Endothelial cell of umbilical vein (primary cell): ENCODE results near the gene ESRRB.

Experiments used
- CTCF ChIP-seq, 2 donors: IDR thresholded peaks; 1 replicate in 1 of 2; 2 replicates in 1 of 2; pipeline ENCODE4 v1.5.1; 2011; ENCODE audit warnings: low read length in 2 of 2, mild to moderate bottlenecking in 2 of 2, moderate library complexity in 2 of 2, control low read depth in 1 of 2, inconsistent platforms in 1 of 2, low read depth in 1 of 2; ENCODE audit not compliant: insufficient read depth in 1 of 2; ENCODE audit errors: extremely low read depth in 1 of 2
- EZH2 ChIP-seq: IDR thresholded peaks from 2 replicates; pipeline ENCODE4 v1.6.1; 2012; ENCODE audit warnings: borderline replicate concordance, low read depth, mild to moderate bottlenecking, moderate library complexity, low read length, inconsistent platforms; ENCODE audit not compliant: severe bottlenecking
- POLR2A ChIP-seq: IDR thresholded peaks from 2 replicates; pipeline ENCODE4 v1.6.1; 2012; ENCODE audit warnings: low read depth, mild to moderate bottlenecking, control low read depth, low read length
- POLR2AphosphoS5 ChIP-seq: IDR thresholded peaks from 2 replicates; pipeline ENCODE4 v1.6.1; 2012; ENCODE audit warnings: low read depth, mild to moderate bottlenecking, control low read depth, low read length, moderate library complexity; ENCODE audit not compliant: insufficient read depth

DNA sequence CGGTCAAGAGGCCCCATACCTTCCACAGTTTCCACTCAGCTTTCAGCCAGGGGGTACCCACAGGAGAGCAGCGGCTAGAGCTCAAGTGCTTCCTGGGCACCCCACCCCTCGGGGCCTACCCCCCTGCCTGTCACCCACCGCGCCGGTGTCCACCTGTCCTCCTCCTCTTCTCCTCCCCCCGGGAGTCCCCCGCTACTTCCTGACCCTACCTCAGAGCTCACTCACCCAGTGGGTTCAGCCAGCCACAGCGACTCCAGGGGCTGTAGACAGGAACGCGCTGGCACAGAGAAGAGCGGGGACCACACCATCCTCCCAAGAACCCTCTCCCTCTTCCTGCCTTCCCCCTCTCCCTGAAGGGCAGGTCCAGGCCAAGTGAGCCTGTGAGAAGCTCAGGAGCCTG lies 123.0 kb downstream of the ESRRB start:
- TF ChIP-seq POLR2A = no peak
- TF ChIP-seq POLR2AphosphoS5 = no peak
- TF ChIP-seq CTCF (IDR thresholded peaks at IDR 0.05; ENCODE audit: extremely low read depth in 1 of 2, insufficient read depth in 1 of 2, low read depth in 1 of 2, low read length in 2 of 2) = no peak
- no peak for TF ChIP-seq EZH2
